Measurements from ENCODE around the gene PLK2.
A peak's percentile ranks its signal among the peaks of the same experiment; 100 is the strongest.

PLK2 gene

GRCh38 chr5:58459146-58460001 lies 512 bp downstream of the PLK2 start (continued):
- TF ChIP-seq ZFP3 (tag by site-specific recombination; IDR thresholded peaks at IDR 0.05; ENCODE audit: low read depth) (no peak), ZNF174 (tag by site-specific recombination; IDR thresholded peaks at IDR 0.05) (no peak), ZNF148 (tag by site-specific recombination; IDR thresholded peaks at IDR 0.05; ENCODE audit: borderline replicate concordance) (no peak), MEIS1 (CRISPR knock-in tag; IDR thresholded peaks at IDR 0.05; ENCODE audit: borderline replicate concordance) (no peak), GLIS1 (tag by site-specific recombination; IDR thresholded peaks at IDR 0.05) (no peak), ZBTB6 (tag by site-specific recombination; IDR thresholded peaks at IDR 0.05) (no peak), HOXD13 (CRISPR knock-in tag; IDR thresholded peaks at IDR 0.05; ENCODE audit: borderline replicate concordance) (no peak), ZFHX2 (tag by site-specific recombination; conservative IDR thresholded peaks at IDR 0.05) (no peak), ZNF629 (tag by site-specific recombination; IDR thresholded peaks at IDR 0.05) (no peak), ZNF184 (tag by site-specific recombination; IDR thresholded peaks at IDR 0.05) (no peak), ZSCAN30 (tag by site-specific recombination; IDR thresholded peaks at IDR 0.05) (peak; percentile 60), ZNF169 (tag by site-specific recombination; IDR thresholded peaks at IDR 0.05) (0 out of 2 replicates have a peak, but pooled peaks have one; percentile 44), ZNF664 (tag by site-specific recombination; IDR thresholded peaks at IDR 0.05) (no peak), ZNF350 (tag by site-specific recombination; IDR thresholded peaks at IDR 0.05) (no peak), ZSCAN4 (tag by site-specific recombination; IDR thresholded peaks at IDR 0.05) (peak; percentile 9; the same call in 1 of the 2 replicates), BCL11B (tag by site-specific recombination; IDR thresholded peaks at IDR 0.05; ENCODE audit: low read depth) (0 out of 2 replicates have a peak, but pooled peaks have one; percentile 17), ZNF560 (tag by site-specific recombination; IDR thresholded peaks at IDR 0.05; ENCODE audit: borderline replicate concordance) (no peak), ZNF2 (tag by site-specific recombination; IDR thresholded peaks at IDR 0.05) (peak; percentile 77), ZNF623 (tag by site-specific recombination; IDR thresholded peaks at IDR 0.05) (no peak), ZNF18 (tag by site-specific recombination; IDR thresholded peaks at IDR 0.05) (no peak; the same call in 1 of the 2 replicates), ZNF23 (tag by site-specific recombination; IDR thresholded peaks at IDR 0.05; ENCODE audit: borderline replicate concordance) (no peak), ZNF146 (tag by site-specific recombination; IDR thresholded peaks at IDR 0.05) (no peak), ZNF791 (tag by site-specific recombination; IDR thresholded peaks at IDR 0.05) (no peak), ZNF529 (tag by site-specific recombination; IDR thresholded peaks at IDR 0.05; ENCODE audit: insufficient replicate concordance) (no peak), ZBTB21 (tag by site-specific recombination; IDR thresholded peaks at IDR 0.05) (no peak), ZNF596 (tag by site-specific recombination; IDR thresholded peaks at IDR 0.05) (no peak), ZNF514 (tag by site-specific recombination; IDR thresholded peaks at IDR 0.05) (no peak), ZNF521 (tag by site-specific recombination; IDR thresholded peaks at IDR 0.05) (no peak), ZNF211 (tag by site-specific recombination; IDR thresholded peaks at IDR 0.05; ENCODE audit: low read depth) (no peak), INSM2 (tag by site-specific recombination; IDR thresholded peaks at IDR 0.05) (no peak), ZNF610 (tag by site-specific recombination; IDR thresholded peaks at IDR 0.05; ENCODE audit: borderline replicate concordance) (no peak), ZNF155 (tag by site-specific recombination; IDR thresholded peaks at IDR 0.05) (no peak), TCF7L2 (IDR thresholded peaks at IDR 0.05; ENCODE audit: borderline replicate concordance, low read depth, low read length) (no peak)

Measured in HEK293 (cell line).